ENCODE results near the gene VIL1. TPM values are rescaled to one million over a fixed set of nuclear protein-coding genes. Genes with fewer than 3 reads are reported as not detected.

VIL1 gene
- total and polyA plus RNA-seq, 9 of the 15 experiments (the other 6 are each of a cell fraction or from before 2014, with no cell fraction given): 0.51 to 2.7 (median 1.2) TPM

- TF ChIP-seq TCF7L2 (IDR thresholded peaks at IDR 0.05; ENCODE audit: low read depth, low read length) (no peak), PML (IDR thresholded peaks at IDR 0.05; ENCODE audit: low read length) (0 out of 2 replicates have a peak, but pooled peaks have one; percentile 17), MTA2 (IDR thresholded peaks at IDR 0.05; ENCODE audit: low read depth) (no peak), E2F8 (IDR thresholded peaks at IDR 0.05; ENCODE audit: low read depth, partially characterized antibody) (peak; percentile 11), ZNF398 (CRISPR knock-in tag; IDR thresholded peaks at IDR 0.05) (no peak), E2F3 (CRISPR knock-in tag; IDR thresholded peaks at IDR 0.05) (no peak), THRAP3 (IDR thresholded peaks at IDR 0.05; ENCODE audit: borderline replicate concordance) (no peak), ZBTB40 (IDR thresholded peaks at IDR 0.05) (no peak), ZBTB40 (CRISPR knock-in tag; IDR thresholded peaks at IDR 0.05) (no peak), MEF2A (IDR thresholded peaks at IDR 0.05; ENCODE audit: control insufficient read depth, low read depth, low read length) (peak; percentile 31; the same call in 1 of the 2 replicates), KLF13 (tag; IDR thresholded peaks at IDR 0.05; ENCODE audit: borderline replicate concordance, low read depth) (no peak), TOE1 (IDR thresholded peaks at IDR 0.05; ENCODE audit: borderline replicate concordance) (peak; percentile 94), TOE1 (CRISPR knock-in tag; IDR thresholded peaks at IDR 0.05; ENCODE audit: borderline replicate concordance, low read depth) (no peak)
Measured at GRCh38 chr2:218395826-218396687, 22.9 kb upstream of the VIL1 start (continued).

All from K562 (cell line).